ENCODE data around the gene PCGF5. TPM values are rescaled to one million over a fixed set of nuclear protein-coding genes. Genes with fewer than 3 reads are reported as not detected.

PCGF5 gene
- total RNA-seq, 2 experiments from 2014 or later, result 57.7 to 58.4 TPM

- no peak overlapping the region for H3K27ac ChIP-seq (ENCODE audit: low read depth in 1 of 2, low read length in 2 of 2)
- no peak overlapping the region for H3K4me3 ChIP-seq (ENCODE audit: low read length)
- Mint-ChIP-seq H3K9me3 (no peaks in the 10 kb centered on the region), H3K27ac (no peak overlapping the region), H3K4me1 (ENCODE audit: low read depth) (peaks cover 10% of the 10 kb centered on the region), H3K36me3 (ENCODE audit: low read depth) (no peaks in the 10 kb centered on the region), H3K4me3 (no peak overlapping the region), H3K27me3 (peaks cover 7% of the 10 kb centered on the region)
- intact Hi-C loops (cut with DNase I, micrococcal nuclease), result loop anchor here (5.0 to 10.0 kb wide), 5 partner anchors 96 to 1138 kb away; partner anchors contain the start of gene HECTD2 (in 1 of the 2)
- H3K27me3 ChIP-seq (ENCODE audit: control insufficient read depth in 1 of 2, insufficient read depth in 2 of 2, low read length in 2 of 2), result no peaks in the 10 kb centered on the region
- no peak for ATAC-seq (ENCODE audit: poor library complexity)
- CTCF ChIA-PET, result interaction anchor here (1.1 kb wide), 1 partner anchor 337 kb away, joined by 3 read pairs; no protein-coding TSS in a partner anchor
- no peaks in the 10 kb centered on the region for H3K36me3 ChIP-seq (ENCODE audit: insufficient read depth, low read length)
- H3K9me3 ChIP-seq (ENCODE audit: control insufficient read depth in 1 of 2, insufficient read depth in 1 of 2, low read length in 2 of 2), result no peaks in the 10 kb centered on the region
- no peak for DNase-seq
- POLR2A ChIA-PET, result no interaction called here
- peaks cover 11% of the 10 kb centered on the region for H3K4me1 ChIP-seq (ENCODE audit: insufficient read depth, low read length)
- no peak for TF ChIP-seq CTCF (IDR thresholded peaks at IDR 0.05)
Observed at GRCh38 chr10:91296471-91296870, 76.0 kb downstream of the PCGF5 start.

GRCh38 chr10:91298224-91298871, 77.9 kb downstream of the PCGF5 start:
- H3K27me3 ChIP-seq (ENCODE audit: control insufficient read depth in 1 of 2, insufficient read depth in 2 of 2, low read length in 2 of 2), result no peaks in the 10 kb centered on the region
- intact Hi-C loops (cut with DNase I, micrococcal nuclease), result loop anchor here (1.0 to 10.0 kb wide), 9 partner anchors 94 to 1136 kb away; partner anchors contain the start of genes HECTD2 (in 2 of the 2) and FGFBP3 (in 1 of the 2)
- H3K27me3 Mint-ChIP-seq, result peaks cover 7% of the 10 kb centered on the region

More at GRCh38 chr10:91298224-91298871, 77.9 kb downstream of the PCGF5 start:
- H3K4me1 Mint-ChIP-seq (ENCODE audit: low read depth), result peaks cover 10% of the 10 kb centered on the region
- ATAC-seq (ENCODE audit: poor library complexity), result peak; percentile 99
- H3K36me3 Mint-ChIP-seq (ENCODE audit: low read depth), result no peaks in the 10 kb centered on the region
- TF ChIP-seq CTCF (IDR thresholded peaks at IDR 0.05), result peak; percentile 88
- Histone ChIP-seq H3K4me1 (ENCODE audit: insufficient read depth, low read length) (peaks cover 11% of the 10 kb centered on the region), H3K27ac (ENCODE audit: low read depth in 1 of 2, low read length in 2 of 2) (no peak overlapping the region), H3K36me3 (ENCODE audit: insufficient read depth, low read length) (no peaks in the 10 kb centered on the region), H3K4me3 (ENCODE audit: low read length) (peak overlapping the region; percentile 54), H3K9me3 (ENCODE audit: control insufficient read depth in 1 of 2, insufficient read depth in 1 of 2, low read length in 2 of 2) (no peaks in the 10 kb centered on the region)
- peak; percentile 64 to 90 (median 72) for DNase-seq
- no peak overlapping the region for H3K27ac Mint-ChIP-seq
- H3K4me3 Mint-ChIP-seq, result peak overlapping the region; percentile 75
- H3K9me3 Mint-ChIP-seq, result no peaks in the 10 kb centered on the region
- CTCF ChIA-PET, result interaction anchor here (0.6 to 2.7 kb wide), 14 partner anchors 11 to 1603 kb away, joined by 3 to 15 read pairs (median 3); partner anchors contain the start of gene PPP1R3C
- POLR2A ChIA-PET, result interaction anchor here (0.7 to 2.1 kb wide), 10 partner anchors 70 to 625 kb away, joined by 3 to 11 read pairs (median 5); partner anchors contain the start of genes BTAF1, HECTD2 and PPP1R3C
